Activated B cell treated with CpG ODN at 0.5 μM for 24 hours (primary cell): ENCODE data around the gene TMPRSS4. TPM values are rescaled to one million over a fixed set of nuclear protein-coding genes. Genes with fewer than 3 reads are reported as not detected.

Experiments
- ATAC-seq: fragments of 200-7000 bp; cut with Tn5 transposase; one replicate; pipeline ENCODE4 v1.10.0; 2021; ENCODE audit warnings: low read depth, mild to moderate bottlenecking, moderate library complexity
- CTCF ChIA-PET: fragments of 350-600 bp; sonication (Branson Sonifier 250); formaldehyde crosslinking; loops from one replicate; lab custom pipeline; 2021; ENCODE audit warnings: antibody characterized with exemption; lab: Charles Lee
- POLR2A ChIA-PET: fragments of 350-600 bp; sonication (Branson Sonifier 250); formaldehyde crosslinking; loops from one replicate; lab custom pipeline; 2021; ENCODE audit warnings: antibody characterized with exemption; lab: Charles Lee
- DNase-seq: peaks from one replicate; pipeline ENCODE4 v3.0.0; 2022
- H3K27ac Mint-ChIP-seq: one replicate; pipeline ENCODE4 v1.8.0; 2020; ENCODE audit warnings: mixed read lengths
- H3K27me3 Mint-ChIP-seq: one replicate; pipeline ENCODE4 v1.8.0; 2021; ENCODE audit warnings: mixed read lengths
- H3K36me3 Mint-ChIP-seq: one replicate; pipeline ENCODE4 v1.8.0; 2021; ENCODE audit warnings: low read depth, mixed read lengths
- H3K4me1 Mint-ChIP-seq: one replicate; pipeline ENCODE4 v1.8.0; 2021; ENCODE audit warnings: mixed read lengths
- H3K4me3 Mint-ChIP-seq: one replicate; pipeline ENCODE4 v1.8.0; 2020; ENCODE audit warnings: mild to moderate bottlenecking, mixed read lengths
- H3K9me3 Mint-ChIP-seq: one replicate; pipeline ENCODE4 v1.8.0; 2020; ENCODE audit warnings: mixed read lengths
- intact Hi-C: fragments of 100-400 bp; cut with micrococcal nuclease; formaldehyde crosslinking; loops from one replicate; pipeline ENCODE4 v1.15.1; 2024
- total RNA-seq: library from RNA; stranded (reverse); gene quantifications from 2 replicates; pipeline ENCODE4 v1.2.3, GENCODE V29; 2022
- TF ChIP-seq, protein P1 (sequence below): fragments of 200-600 bp; IDR thresholded peaks from one replicate; pipeline ENCODE4 v1.8.0; 2022; ENCODE audit warnings: antibody characterized with exemption, mild to moderate bottlenecking

The TMPRSS4 gene
- total RNA-seq, 1 donor from 2014 or later: not detected

DNA sequence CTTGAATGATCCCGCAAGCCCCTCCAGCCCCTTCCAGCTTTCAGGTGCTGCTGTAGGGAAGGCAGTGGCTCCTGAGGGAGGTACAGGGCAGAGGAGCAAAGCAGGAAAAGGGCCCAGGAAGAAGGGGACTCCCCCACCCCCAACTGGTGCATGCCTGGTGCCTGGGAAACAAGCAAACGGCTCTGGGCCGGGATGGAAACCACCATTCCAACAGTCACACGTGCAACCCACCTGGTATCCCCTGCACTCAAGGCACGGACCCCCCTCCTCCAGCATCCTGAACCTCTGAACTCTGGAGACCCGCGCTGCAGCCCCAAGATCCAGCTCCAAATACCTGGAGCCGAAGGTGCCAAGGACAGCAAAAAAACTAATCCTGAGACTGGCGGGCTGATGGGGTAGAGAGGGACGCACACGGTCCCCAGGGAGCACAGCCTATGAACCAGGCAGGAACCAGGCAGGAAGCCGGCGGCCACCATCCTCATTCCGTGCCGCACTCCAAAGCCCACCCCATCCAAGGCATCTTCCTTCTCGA lies 75.2 kb downstream of the TMPRSS4 start:
- Mint-ChIP-seq H3K4me1 (peaks cover 6% of the 10 kb centered on the region), H3K27ac (no peak overlapping the region), H3K4me3 (no peak overlapping the region), H3K9me3 (no peaks in the 10 kb centered on the region), H3K36me3 (no peaks in the 10 kb centered on the region), H3K27me3 (peaks cover 68% of the 10 kb centered on the region)
- POLR2A ChIA-PET: no interaction called here
- TF ChIP-seq, protein P1, sequence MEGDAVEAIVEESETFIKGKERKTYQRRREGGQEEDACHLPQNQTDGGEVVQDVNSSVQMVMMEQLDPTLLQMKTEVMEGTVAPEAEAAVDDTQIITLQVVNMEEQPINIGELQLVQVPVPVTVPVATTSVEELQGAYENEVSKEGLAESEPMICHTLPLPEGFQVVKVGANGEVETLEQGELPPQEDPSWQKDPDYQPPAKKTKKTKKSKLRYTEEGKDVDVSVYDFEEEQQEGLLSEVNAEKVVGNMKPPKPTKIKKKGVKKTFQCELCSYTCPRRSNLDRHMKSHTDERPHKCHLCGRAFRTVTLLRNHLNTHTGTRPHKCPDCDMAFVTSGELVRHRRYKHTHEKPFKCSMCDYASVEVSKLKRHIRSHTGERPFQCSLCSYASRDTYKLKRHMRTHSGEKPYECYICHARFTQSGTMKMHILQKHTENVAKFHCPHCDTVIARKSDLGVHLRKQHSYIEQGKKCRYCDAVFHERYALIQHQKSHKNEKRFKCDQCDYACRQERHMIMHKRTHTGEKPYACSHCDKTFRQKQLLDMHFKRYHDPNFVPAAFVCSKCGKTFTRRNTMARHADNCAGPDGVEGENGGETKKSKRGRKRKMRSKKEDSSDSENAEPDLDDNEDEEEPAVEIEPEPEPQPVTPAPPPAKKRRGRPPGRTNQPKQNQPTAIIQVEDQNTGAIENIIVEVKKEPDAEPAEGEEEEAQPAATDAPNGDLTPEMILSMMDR: no peak
- intact Hi-C loops: no loop called here
- CTCF ChIA-PET: no interaction called here
- DNase-seq (no peak), ATAC-seq (no peak)

DNA sequence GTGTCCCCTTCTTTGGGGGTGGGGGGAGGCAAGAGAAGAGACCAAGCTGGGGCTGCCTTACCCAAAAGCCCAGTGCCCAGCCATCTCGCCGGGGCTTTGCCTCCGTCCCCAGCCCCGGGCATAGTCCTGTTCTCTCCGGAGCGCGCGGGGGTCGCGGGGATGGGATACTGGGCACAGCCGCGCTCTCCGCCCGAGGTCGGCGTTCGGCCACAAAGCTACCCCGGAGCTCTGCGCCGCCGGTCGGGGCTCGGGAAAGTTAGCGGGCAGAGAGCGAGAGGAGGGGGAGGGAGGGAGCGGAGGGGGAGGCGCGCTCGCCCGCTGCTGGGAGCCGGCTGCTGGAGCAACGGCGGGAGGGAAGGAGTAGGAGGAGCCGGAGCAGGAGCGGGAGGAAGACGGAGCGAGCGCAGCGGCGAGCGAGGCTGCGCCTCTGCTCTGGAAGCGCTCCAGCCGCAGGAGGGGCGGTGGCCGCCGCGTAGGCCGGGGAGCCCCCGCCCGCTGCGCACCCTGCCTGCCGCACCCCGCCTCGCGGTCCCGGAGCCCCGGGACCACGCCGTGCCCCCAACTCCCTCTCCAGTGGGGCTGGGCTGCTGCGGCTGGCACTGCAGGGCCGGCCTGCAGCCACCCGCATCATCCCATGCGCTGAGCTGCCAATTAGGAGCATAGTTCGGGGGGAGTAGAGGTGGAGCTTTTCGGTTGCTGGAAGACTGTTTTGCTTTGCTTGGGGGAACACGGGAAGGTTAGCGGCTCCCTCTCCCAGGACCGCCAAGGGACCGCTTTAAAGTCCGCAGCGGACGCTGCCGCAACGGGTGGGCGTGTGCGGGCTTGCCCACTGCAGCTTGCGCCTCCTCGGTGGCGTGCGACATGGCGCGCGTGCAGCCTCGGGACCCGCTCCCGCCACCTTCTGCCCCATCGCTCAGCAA lies 75.9 kb downstream of the TMPRSS4 start, which contains the start of gene SCN4B:
TSS of gene SCN4B (minus strand) at position 272 of the 920 bp plus-strand sequence. CDS start at position 122, 150 bp downstream.
- no peak within 1 kb of the TSS for H3K27ac Mint-ChIP-seq

DNA sequence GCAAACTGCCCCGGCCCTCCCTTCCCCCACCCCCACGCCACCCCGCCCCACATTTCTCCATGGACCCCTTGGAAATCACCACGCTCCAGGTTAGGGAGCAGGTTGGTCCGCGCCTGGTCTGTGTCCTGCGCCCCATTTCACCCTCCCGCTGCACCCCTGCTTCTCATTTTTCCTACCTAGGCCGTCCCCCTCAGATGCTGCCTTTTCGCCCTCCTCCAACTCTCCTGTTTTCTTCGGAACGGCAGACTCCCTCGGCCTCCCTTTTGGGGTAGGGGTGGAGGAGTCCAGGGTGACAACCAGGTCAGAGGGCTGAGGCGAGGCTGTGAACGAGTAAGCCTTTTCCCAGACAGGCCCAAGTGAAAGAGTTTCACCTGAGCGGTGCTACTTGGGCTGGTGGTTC lies 76.6 kb downstream of the TMPRSS4 start:
- no peak overlapping the region for H3K27ac Mint-ChIP-seq
- H3K4me1 Mint-ChIP-seq: peaks cover 6% of the 10 kb centered on the region

More for the DNA sequence above, 75.9 kb downstream of the TMPRSS4 start, which contains the start of gene SCN4B:
- intact Hi-C loops: no loop called here
- POLR2A ChIA-PET: no interaction called here
- Mint-ChIP-seq H3K27me3 (peaks cover 68% of the 10 kb centered on the region), H3K4me1 (peaks cover 6% of the 10 kb centered on the region), H3K4me3 (no peak within 1 kb of the TSS), H3K36me3 (no peaks in the 10 kb centered on the region), H3K9me3 (no peaks in the 10 kb centered on the region)
- ATAC-seq (no peak), DNase-seq (no peak)
- CTCF ChIA-PET: no interaction called here
- TF ChIP-seq, protein P1: no peak

DNA sequence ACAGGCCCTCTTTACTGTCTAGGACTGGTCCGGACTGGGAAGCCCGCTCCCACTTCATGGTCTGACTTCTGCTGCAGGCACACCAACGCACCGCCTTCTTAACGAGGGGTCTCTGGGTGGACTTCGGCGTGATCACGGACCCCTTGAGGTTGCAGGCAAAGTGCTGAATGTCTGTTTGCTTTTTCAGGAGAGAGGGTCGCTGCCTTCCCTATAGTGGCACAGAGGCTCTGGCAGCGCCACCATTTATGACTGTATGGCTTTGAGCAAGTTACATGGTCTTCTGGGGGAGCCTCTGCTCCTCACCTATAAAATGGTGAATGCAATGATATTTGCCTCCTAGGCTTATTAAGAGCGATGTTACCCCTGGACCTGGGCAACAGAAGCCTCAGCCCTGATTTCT lies 77.1 kb downstream of the TMPRSS4 start:
- no peak for DNase-seq
- H3K4me3 Mint-ChIP-seq: no peak overlapping the region

More for the DNA sequence above, 76.6 kb downstream of the TMPRSS4 start:
- DNase-seq (no peak), ATAC-seq (no peak)
- no peaks in the 10 kb centered on the region for H3K9me3 Mint-ChIP-seq
- H3K4me3 Mint-ChIP-seq: no peak overlapping the region
- intact Hi-C loops: no loop called here
- CTCF ChIA-PET: no interaction called here
- POLR2A ChIA-PET: no interaction called here
- H3K27me3 Mint-ChIP-seq: peaks cover 68% of the 10 kb centered on the region
- H3K36me3 Mint-ChIP-seq: no peaks in the 10 kb centered on the region
- TF ChIP-seq, protein P1: no peak

More for the DNA sequence above, 77.1 kb downstream of the TMPRSS4 start:
- Mint-ChIP-seq H3K9me3 (no peaks in the 10 kb centered on the region), H3K4me1 (peaks cover 6% of the 10 kb centered on the region), H3K36me3 (no peaks in the 10 kb centered on the region), H3K27me3 (peaks cover 68% of the 10 kb centered on the region), H3K27ac (no peak overlapping the region)
- intact Hi-C loops: no loop called here
- ChIA-PET POLR2A (no interaction called here), CTCF (no interaction called here)
- ATAC-seq: no peak
- TF ChIP-seq, protein P1: no peak
